Suprapubic skin (tissue), 4 donors: Measurements from ENCODE around the gene TBC1D20.

Experiments
- EP300 ChIP-seq: sonication (generic); formaldehyde crosslinking; IDR thresholded peaks from one replicate; pipeline ENCODE4 v1.6.1; 2017; ENCODE audit warnings: antibody characterized with exemption
- POLR2AphosphoS5 ChIP-seq, 3 donors: sonication (generic); formaldehyde crosslinking; IDR thresholded peaks; one replicate each; pipeline ENCODE4 v1.6.1; 2017; ENCODE audit warnings: antibody characterized with exemption in 3 of 3
- TF ChIP-seq, protein P1 (sequence below), 2 donors: fragments of 200-600 bp in 1 of 2; fragments of 450-650 bp in 1 of 2; sonication (generic) in 1 of 2; IDR thresholded peaks; one replicate each; pipeline ENCODE4 v1.5.1; 2016 to 2019; ENCODE audit warnings: antibody characterized with exemption in 2 of 2, mild to moderate bottlenecking in 1 of 2, moderate library complexity in 1 of 2

DNA sequence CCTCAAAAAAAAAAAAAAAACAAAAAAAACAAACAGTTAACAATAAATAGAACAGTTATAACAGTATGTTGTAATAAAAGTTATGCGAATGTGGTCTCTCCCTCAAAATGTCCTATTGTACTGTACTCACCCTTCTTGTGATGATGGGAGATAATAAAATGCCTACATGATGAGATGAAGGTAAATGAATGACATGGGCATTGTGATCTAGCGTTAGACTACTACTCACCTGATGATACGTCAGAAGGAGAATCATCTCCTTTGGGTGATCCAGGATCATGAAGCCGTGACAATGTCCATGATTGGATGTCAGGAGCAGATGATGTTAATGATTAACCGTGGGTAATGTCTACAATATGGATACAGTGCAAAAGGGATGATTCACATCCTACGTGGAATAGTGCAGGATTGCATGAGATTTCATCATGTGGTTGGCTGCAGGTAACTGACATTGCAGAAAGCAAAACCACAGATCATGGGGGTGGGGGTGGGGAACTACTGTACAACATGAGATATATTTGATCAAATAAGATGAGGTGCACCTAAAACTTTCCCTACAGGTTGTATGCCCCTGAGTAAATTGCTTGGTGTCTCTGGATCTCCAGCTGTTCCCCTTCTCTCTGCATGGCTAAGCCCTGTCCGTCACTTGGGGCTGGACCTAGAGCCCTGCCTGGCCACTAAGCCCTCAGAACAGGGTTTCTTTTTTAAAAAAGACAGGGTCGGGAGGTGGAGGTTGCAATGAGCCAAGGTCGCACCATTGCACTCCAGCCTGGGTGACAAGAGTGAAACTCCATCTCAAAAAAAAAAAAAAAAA, 60.4 kb downstream of the TBC1D20 start:
- TF ChIP-seq, protein P1, sequence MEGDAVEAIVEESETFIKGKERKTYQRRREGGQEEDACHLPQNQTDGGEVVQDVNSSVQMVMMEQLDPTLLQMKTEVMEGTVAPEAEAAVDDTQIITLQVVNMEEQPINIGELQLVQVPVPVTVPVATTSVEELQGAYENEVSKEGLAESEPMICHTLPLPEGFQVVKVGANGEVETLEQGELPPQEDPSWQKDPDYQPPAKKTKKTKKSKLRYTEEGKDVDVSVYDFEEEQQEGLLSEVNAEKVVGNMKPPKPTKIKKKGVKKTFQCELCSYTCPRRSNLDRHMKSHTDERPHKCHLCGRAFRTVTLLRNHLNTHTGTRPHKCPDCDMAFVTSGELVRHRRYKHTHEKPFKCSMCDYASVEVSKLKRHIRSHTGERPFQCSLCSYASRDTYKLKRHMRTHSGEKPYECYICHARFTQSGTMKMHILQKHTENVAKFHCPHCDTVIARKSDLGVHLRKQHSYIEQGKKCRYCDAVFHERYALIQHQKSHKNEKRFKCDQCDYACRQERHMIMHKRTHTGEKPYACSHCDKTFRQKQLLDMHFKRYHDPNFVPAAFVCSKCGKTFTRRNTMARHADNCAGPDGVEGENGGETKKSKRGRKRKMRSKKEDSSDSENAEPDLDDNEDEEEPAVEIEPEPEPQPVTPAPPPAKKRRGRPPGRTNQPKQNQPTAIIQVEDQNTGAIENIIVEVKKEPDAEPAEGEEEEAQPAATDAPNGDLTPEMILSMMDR (IDR thresholded peaks at IDR 0.05) = no peak
- TF ChIP-seq POLR2AphosphoS5 (IDR thresholded peaks at IDR 0.05) = no peak
- no peak for TF ChIP-seq EP300
